H9 (cell line): ENCODE results near the gene LAMA5. TPM values are rescaled to one million over a fixed set of nuclear protein-coding genes. Genes with fewer than 3 reads are reported as not detected.

Experiments
- DNase-seq: peaks from one replicate; pipeline ENCODE4 v3.0.0-alpha.2; 2017
- H2AFZ ChIP-seq: one replicate; pipeline ENCODE4 v1.6.1; 2013; ENCODE audit warnings: mild to moderate bottlenecking, low read length, control low read depth, moderate library complexity
- H2AK5ac ChIP-seq: 2 replicates; pipeline ENCODE4 v1.6.1; 2013; ENCODE audit warnings: low read length, control low read depth, mixed read lengths; ENCODE audit not compliant: insufficient read length
- H2BK120ac ChIP-seq: one replicate; pipeline ENCODE4 v1.6.1; 2013; ENCODE audit warnings: low read depth, mild to moderate bottlenecking, low read length, control low read depth, inconsistent platforms; ENCODE audit not compliant: poor library complexity, severe bottlenecking
- H2BK12ac ChIP-seq: 2 replicates; pipeline ENCODE4 v1.6.1; 2013; ENCODE audit warnings: low read length, control low read depth, mixed read lengths, low read depth; ENCODE audit not compliant: insufficient read length
- H2BK15ac ChIP-seq: 2 replicates; pipeline ENCODE4 v1.6.1; 2013; ENCODE audit warnings: low read depth, low read length, control low read depth
- H2BK20ac ChIP-seq: one replicate; pipeline ENCODE4 v1.6.1; 2013; ENCODE audit warnings: low read depth, mild to moderate bottlenecking, low read length, control low read depth, inconsistent platforms; ENCODE audit not compliant: poor library complexity, severe bottlenecking
- H2BK5ac ChIP-seq: 2 replicates; pipeline ENCODE4 v1.6.1; 2013; ENCODE audit warnings: low read length, control low read depth, mixed read lengths; ENCODE audit not compliant: insufficient read length
- H3K14ac ChIP-seq: 2 replicates; pipeline ENCODE4 v1.6.1; 2013; ENCODE audit warnings: low read length, control low read depth; ENCODE audit not compliant: insufficient read depth
- H3K18ac ChIP-seq: 2 replicates; pipeline ENCODE4 v1.6.1; 2013; ENCODE audit warnings: low read depth, mild to moderate bottlenecking, mixed read lengths, low read length, control low read depth; ENCODE audit not compliant: insufficient read length
- H3K23ac ChIP-seq: 2 replicates; pipeline ENCODE4 v1.6.1; 2013; ENCODE audit warnings: low read length, control low read depth, mixed read lengths, low read depth; ENCODE audit not compliant: insufficient read length
- H3K23me2 ChIP-seq: 2 replicates; pipeline ENCODE4 v1.6.1; 2013; ENCODE audit warnings: low read depth, mild to moderate bottlenecking, mixed read lengths, low read length, control low read depth; ENCODE audit not compliant: insufficient read length, poor library complexity, severe bottlenecking
- H3K27ac ChIP-seq: 2 replicates; pipeline ENCODE4 v1.5.1; 2013; ENCODE audit warnings: low read length, control low read depth, mixed read lengths, low read depth; ENCODE audit not compliant: insufficient read length
- H3K27me3 ChIP-seq: 2 replicates; pipeline ENCODE4 v1.6.1; 2013; ENCODE audit warnings: low read length, control low read depth, inconsistent platforms; ENCODE audit not compliant: insufficient read depth
- H3K4ac ChIP-seq: 2 replicates; pipeline ENCODE4 v1.6.1; 2013; ENCODE audit warnings: low read depth, mild to moderate bottlenecking, control low read depth, inconsistent platforms, low read length, moderate library complexity
- H3K4me1 ChIP-seq: 2 replicates; pipeline ENCODE4 v1.6.1; 2013; ENCODE audit warnings: low read length, control low read depth, inconsistent platforms; ENCODE audit not compliant: insufficient read depth
- H3K4me2 ChIP-seq: 2 replicates; pipeline ENCODE4 v1.6.1; 2013; ENCODE audit warnings: low read length, control low read depth, mixed read lengths; ENCODE audit not compliant: insufficient read length, insufficient read depth
- H3K56ac ChIP-seq: 2 replicates; pipeline ENCODE4 v1.6.1; 2013; ENCODE audit warnings: low read depth, mild to moderate bottlenecking, mixed read lengths, low read length, control low read depth; ENCODE audit not compliant: insufficient read length
- H3K79me1 ChIP-seq: 2 replicates; pipeline ENCODE4 v1.6.1; 2013; ENCODE audit warnings: low read depth, mild to moderate bottlenecking, moderate library complexity, low read length, control low read depth, inconsistent platforms; ENCODE audit not compliant: insufficient read depth, poor library complexity, severe bottlenecking
- H3K79me2 ChIP-seq: 2 replicates; pipeline ENCODE4 v1.6.1; 2013; ENCODE audit warnings: low read length, control low read depth, inconsistent platforms; ENCODE audit not compliant: insufficient read depth
- H3K9ac ChIP-seq: 2 replicates; pipeline ENCODE4 v1.6.1; 2013; ENCODE audit warnings: low read length, control low read depth, mixed read lengths; ENCODE audit not compliant: insufficient read length; ENCODE audit errors: extremely low read depth
- H3K9me3 ChIP-seq: one replicate; pipeline ENCODE4 v1.6.1; 2013; ENCODE audit warnings: low read depth, low read length, inconsistent platforms; ENCODE audit not compliant: control insufficient read depth
- H3T11ph ChIP-seq: one replicate; pipeline ENCODE4 v1.6.1; 2013; ENCODE audit warnings: mild to moderate bottlenecking, low read length, control low read depth, inconsistent platforms
- H4K20me1 ChIP-seq: one replicate; pipeline ENCODE4 v1.6.1; 2013; ENCODE audit not compliant: control insufficient read depth, insufficient read length, insufficient read depth
- H4K5ac ChIP-seq: 2 replicates; pipeline ENCODE4 v1.6.1; 2013; ENCODE audit warnings: low read depth, mild to moderate bottlenecking, mixed read lengths, low read length, control low read depth; ENCODE audit not compliant: insufficient read length
- H4K8ac ChIP-seq: replicated peaks from 2 replicates; pipeline ENCODE4 v1.6.1; 2013; ENCODE audit warnings: low read length, control low read depth, mixed read lengths, low read depth; ENCODE audit not compliant: insufficient read length
- H4K91ac ChIP-seq: 2 replicates; pipeline ENCODE4 v1.6.1; 2013; ENCODE audit warnings: low read depth, mild to moderate bottlenecking, moderate library complexity, mixed read lengths, low read length, control low read depth; ENCODE audit not compliant: insufficient read length
- H3K27ac Mint-ChIP-seq, 3 experiments: 2 replicates in 2 of 3; 3 replicates in 1 of 3; pipeline ENCODE4 v1.8.0; 2020 to 2021; ENCODE audit warnings: mixed read lengths in 3 of 3, mild to moderate bottlenecking in 1 of 3, moderate library complexity in 1 of 3
- H3K27me3 Mint-ChIP-seq: 2 replicates; pipeline ENCODE4 v1.8.0; 2021; ENCODE audit warnings: low read depth, mild to moderate bottlenecking, moderate library complexity, mixed read lengths
- H3K36me3 Mint-ChIP-seq, 3 experiments: 2 replicates in 2 of 3; 3 replicates in 1 of 3; pipeline ENCODE4 v1.8.0; 2020 to 2021; ENCODE audit warnings: low read depth in 3 of 3, mixed read lengths in 3 of 3; ENCODE audit not compliant: insufficient read depth in 1 of 3
- H3K4me1 Mint-ChIP-seq, 2 experiments: 2 replicates each; pipeline ENCODE4 v1.8.0; 2020; ENCODE audit warnings: mixed read lengths in 2 of 2
- H3K4me3 Mint-ChIP-seq, 2 experiments: 2 replicates in 1 of 2; 3 replicates in 1 of 2; pipeline ENCODE4 v1.8.0; 2020 to 2021; ENCODE audit warnings: mild to moderate bottlenecking in 2 of 2, mixed read lengths in 2 of 2, moderate library complexity in 1 of 2
- H3K9me3 Mint-ChIP-seq, 2 experiments: 2 replicates in 1 of 2; 3 replicates in 1 of 2; pipeline ENCODE4 v1.8.0; 2020; ENCODE audit warnings: mild to moderate bottlenecking in 2 of 2, mixed read lengths in 2 of 2, moderate library complexity in 1 of 2
- CTCF ChIP-seq: fragments of 200-600 bp; sonication (generic); conservative IDR thresholded peaks from 3 replicates; pipeline ENCODE4 v1.8.0; 2021; ENCODE audit warnings: antibody characterized with exemption, mild to moderate bottlenecking
- WGBS: extraction: QIAGEN DNeasy Blood & Tissue Kit; methylation state at CpG from one replicate; pipeline ENCODE4 v1.1.7; 2013; ENCODE audit warnings: missing lambda C conversion rate, low lambda C conversion rate, mixed read lengths; ENCODE audit not compliant: insufficient read length; ENCODE audit errors: extremely low coverage; 5-methylcytosine and 5-hydroxymethylcytosine counted together
- total RNA-seq: library from RNA; stranded (reverse); gene quantifications from 2 replicates; pipeline ENCODE4 v1.2.1, GENCODE V29; 2021

Gene LAMA5
- total RNA-seq, 1 experiment from 2014 or later, result 200 TPM

- Histone ChIP-seq H3K9ac (no peak overlapping the region), H2BK20ac (no peak overlapping the region), H4K91ac (no peak overlapping the region), H3K23ac (no peak overlapping the region), H3K4me2 (peak overlapping the region; percentile 59), H2BK12ac (no peak overlapping the region), H2AK5ac (no peak overlapping the region), H3K14ac (no peak overlapping the region), H3K56ac (no peak overlapping the region), H4K20me1 (no peaks in the 10 kb centered on the region), H4K8ac (no peak overlapping the region), H3K23me2 (peaks cover 17% of the 10 kb centered on the region), H3K4ac (no peak overlapping the region), H3K79me1 (peaks cover 3% of the 10 kb centered on the region), H2BK15ac (no peak overlapping the region), H3K27me3 (no peaks in the 10 kb centered on the region), H3K9me3 (no peaks in the 10 kb centered on the region), H3K4me1 (peaks cover 9% of the 10 kb centered on the region; the same call in 1 of the 2 replicates), H2AFZ (no peak overlapping the region), H4K5ac (no peak overlapping the region), H3K18ac (no peak overlapping the region), H2BK120ac (no peak overlapping the region), H2BK5ac (no peak overlapping the region), H3K27ac (no peak overlapping the region), H3T11ph (no peak overlapping the region), H3K79me2 (peaks cover 6% of the 10 kb centered on the region; the same call in 1 of the 2 replicates)
- H3K27ac Mint-ChIP-seq, result no peak overlapping the region
- peak overlapping the region; percentile 58 to 77 for H3K4me3 Mint-ChIP-seq
- peak; percentile 86 for DNase-seq
- whole genome bisulfite sequencing, result no CpG with 5 or more reads among the region's 15 CpGs
- peaks cover 0 to 4% (median 3%) of the 10 kb centered on the region in 3 experiments; a peak in 3 of 7 replicates for H3K36me3 Mint-ChIP-seq
- no peaks in the 10 kb centered on the region; the same call in 1 of the 2 replicates for H3K27me3 Mint-ChIP-seq
- peaks cover 0 to 6% of the 10 kb centered on the region in 2 experiments; a peak in 2 of 5 replicates for H3K9me3 Mint-ChIP-seq
- TF ChIP-seq CTCF, result no peak
- peaks cover 27 to 36% of the 10 kb centered on the region in 2 experiments for H3K4me1 Mint-ChIP-seq
Measured at GRCh38 chr20:62368392-62368975, 1.4 kb upstream of the LAMA5 start.
